Hepatocyte (in vitro differentiated cells): ENCODE data around the gene PPP1R1B.

ENCODE experiments used
- EZH2phosphoT487 ChIP-seq: fragments of 200-600 bp; sonication (generic); IDR thresholded peaks from one replicate; pipeline ENCODE4 v1.6.1; 2018; ENCODE audit warnings: antibody characterized with exemption, mild to moderate bottlenecking, low read depth, moderate library complexity; ENCODE audit not compliant: unreplicated experiment, severe bottlenecking
- TF ChIP-seq, protein P1 (sequence below): fragments of 200-600 bp; sonication (generic); IDR thresholded peaks from 2 replicates; pipeline ENCODE4 v1.5.1; 2016; ENCODE audit warnings: antibody characterized with exemption, mild to moderate bottlenecking; ENCODE audit not compliant: poor library complexity

DNA sequence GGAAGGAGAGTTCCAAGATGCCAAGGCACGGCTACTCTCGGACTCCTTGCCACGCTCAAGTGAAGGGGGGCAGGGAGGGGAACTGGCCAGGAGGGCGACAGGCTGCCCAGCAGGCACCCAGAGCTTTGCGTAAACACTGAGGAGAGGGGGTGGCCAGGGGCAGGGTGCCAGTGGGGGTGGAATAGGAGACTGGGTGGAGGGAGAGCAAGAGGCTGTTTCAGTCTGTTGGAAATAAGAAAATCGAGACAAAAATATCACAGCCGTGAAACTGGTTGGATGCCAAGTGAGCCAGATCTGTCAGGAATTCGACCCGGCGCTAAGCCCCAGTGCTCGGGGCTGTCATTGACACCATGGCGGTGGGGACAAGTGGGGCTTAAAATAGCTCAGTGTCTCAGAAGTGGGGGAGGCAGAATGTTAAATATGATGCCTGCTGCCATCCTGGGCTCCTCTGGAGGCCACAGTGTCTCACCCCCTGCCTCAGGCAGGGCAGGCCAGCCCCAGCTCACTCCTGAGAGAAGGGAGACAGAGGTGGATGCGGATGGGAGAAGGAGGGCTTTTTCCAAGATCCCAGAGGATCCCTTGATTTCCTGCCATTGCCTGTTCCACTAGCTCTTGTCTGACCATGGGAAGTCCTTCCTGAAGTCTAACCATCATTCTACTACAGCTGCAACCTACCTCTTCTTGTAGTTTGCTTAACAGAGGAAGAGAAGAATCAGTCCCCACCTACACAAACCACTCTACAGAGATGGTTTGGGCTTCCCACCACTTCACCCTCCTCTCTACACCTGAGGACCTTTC, 51.0 kb downstream of the PPP1R1B start:
- TF ChIP-seq, protein P1, sequence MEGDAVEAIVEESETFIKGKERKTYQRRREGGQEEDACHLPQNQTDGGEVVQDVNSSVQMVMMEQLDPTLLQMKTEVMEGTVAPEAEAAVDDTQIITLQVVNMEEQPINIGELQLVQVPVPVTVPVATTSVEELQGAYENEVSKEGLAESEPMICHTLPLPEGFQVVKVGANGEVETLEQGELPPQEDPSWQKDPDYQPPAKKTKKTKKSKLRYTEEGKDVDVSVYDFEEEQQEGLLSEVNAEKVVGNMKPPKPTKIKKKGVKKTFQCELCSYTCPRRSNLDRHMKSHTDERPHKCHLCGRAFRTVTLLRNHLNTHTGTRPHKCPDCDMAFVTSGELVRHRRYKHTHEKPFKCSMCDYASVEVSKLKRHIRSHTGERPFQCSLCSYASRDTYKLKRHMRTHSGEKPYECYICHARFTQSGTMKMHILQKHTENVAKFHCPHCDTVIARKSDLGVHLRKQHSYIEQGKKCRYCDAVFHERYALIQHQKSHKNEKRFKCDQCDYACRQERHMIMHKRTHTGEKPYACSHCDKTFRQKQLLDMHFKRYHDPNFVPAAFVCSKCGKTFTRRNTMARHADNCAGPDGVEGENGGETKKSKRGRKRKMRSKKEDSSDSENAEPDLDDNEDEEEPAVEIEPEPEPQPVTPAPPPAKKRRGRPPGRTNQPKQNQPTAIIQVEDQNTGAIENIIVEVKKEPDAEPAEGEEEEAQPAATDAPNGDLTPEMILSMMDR, result no peak
- no peak for TF ChIP-seq EZH2phosphoT487
